Measurements from ENCODE around the gene IGFBP3.

The IGFBP3 gene

GRCh38 chr7:45867471-45867870 lies 53.6 kb downstream of the IGFBP3 start:
- no peak for DNase-seq

GRCh38 chr7:45865594-45866410 lies 55.3 kb downstream of the IGFBP3 start:
- no peak for DNase-seq

- no peak for DNase-seq
Measured at GRCh38 chr7:45863715-45864114, 57.4 kb downstream of the IGFBP3 start.

All from NCI-H510A (cell line).